Activated naive CD4-positive, alpha-beta T cell treated with Interleukin-2 at 50 U/mL for 16 hours (primary cell): Measurements from ENCODE around the gene CEBPG.
A peak's percentile ranks its signal among the peaks of the same experiment; 100 is the strongest.

Experiments
- DNase-seq: peaks from one replicate; pipeline ENCODE4 v3.0.0-alpha.2; 2020

CEBPG gene

DNA sequence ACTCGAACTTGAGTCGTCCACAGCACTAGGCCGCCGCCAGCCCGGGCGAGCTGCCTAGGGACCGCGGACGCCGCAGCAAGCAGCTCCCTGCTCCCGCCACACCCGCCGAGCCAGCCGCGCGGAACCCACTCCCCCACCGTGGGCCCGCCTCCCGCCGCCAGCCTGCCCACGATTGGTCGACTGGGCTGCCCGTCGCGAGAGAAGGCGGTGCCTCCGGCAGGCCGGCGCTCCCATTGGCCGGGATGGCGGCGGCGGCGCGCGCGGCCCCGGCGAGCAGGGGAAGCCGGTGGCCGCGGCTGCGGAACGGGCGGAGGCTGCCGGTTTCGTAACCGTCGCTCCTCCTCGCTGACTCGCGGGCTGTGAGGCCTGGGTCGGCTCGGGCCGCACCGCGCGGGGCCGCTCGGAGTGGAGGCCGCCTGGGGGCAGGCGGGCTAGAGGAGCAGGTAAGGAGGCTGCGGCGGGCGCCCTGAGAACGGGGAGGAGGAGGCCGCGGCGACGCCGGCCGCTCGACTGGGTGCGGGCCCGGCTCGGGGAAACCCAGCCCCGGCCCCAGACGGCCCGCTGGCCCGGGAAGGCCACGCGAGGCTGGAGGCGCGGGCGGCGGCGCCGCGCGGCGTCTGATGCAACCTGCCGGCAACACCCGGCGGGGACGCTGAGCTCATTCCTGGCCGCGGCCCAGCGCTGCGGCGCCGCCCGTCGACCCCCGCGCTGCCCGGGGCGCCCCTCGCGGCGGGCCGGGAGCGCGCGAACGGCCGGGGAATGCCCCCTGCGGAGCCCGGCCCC, at the start of gene CEBPG:
Gene CEBPG, plus strand, starts transcription at position 257 of the 783 bp plus-strand sequence. CDS start 5,531 bp downstream, outside the sequence.
- DNase-seq: peak; percentile 94

DNA sequence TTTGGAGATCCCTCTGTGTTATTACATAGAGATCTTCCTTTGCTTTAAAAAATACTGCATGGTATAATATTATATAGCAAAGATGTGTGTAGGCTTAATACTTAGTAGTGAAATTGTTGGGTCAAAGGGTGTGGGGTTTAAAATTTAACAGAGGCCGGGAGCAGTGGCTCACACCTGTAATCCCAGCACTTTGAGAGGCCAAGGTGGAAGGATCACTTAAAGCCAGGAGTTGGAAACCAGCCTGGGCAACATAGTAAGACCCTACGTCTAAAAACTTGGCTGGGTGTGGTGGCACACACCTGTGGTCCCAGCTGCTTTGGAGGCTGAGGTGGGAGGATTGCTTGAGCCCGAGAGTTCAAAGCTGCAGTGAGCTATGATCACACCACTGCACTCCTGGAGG, 48.9 kb upstream of the CEBPG start:
- no peak for DNase-seq

DNA sequence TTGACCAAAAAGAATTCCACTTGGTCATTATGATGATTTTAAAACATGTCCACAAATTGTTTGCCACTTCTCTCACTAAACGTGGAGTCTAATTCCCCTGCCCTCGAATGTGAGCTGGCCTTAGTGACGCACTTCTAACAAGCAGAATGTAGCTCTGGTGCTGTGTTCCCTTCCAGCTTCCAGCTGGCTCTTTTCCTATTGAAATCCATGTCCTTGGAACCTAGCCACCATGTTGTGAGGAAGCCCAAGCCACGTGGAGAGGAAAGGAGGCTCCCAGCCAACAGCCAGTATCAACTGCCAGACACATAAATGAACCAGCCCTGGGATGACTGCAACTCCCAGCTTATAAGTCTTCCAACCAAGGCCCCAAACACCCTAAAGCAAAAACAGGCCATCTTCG, 47.6 kb upstream of the CEBPG start:
- DNase-seq: no peak

DNA sequence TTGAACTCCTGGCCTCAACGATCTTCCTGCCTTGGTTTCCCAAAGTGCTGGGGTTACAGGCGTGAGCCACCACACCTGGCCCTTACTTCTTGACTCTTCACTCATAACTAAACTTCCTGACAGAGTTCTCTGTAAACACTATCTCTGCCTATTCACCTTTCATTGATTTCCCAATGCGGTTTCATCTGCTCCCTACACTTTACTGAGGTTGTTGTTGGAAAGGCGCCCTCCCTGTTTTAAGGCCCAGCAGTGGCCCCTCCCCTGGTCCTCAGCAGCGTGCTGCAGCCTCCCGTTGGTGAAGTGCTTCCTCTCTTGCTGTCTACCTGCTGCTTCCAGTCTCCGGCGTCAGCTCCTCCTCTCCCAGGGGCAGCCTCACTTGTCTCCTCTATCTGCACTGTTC, 44.4 kb upstream of the CEBPG start:
- DNase-seq: no peak

DNA sequence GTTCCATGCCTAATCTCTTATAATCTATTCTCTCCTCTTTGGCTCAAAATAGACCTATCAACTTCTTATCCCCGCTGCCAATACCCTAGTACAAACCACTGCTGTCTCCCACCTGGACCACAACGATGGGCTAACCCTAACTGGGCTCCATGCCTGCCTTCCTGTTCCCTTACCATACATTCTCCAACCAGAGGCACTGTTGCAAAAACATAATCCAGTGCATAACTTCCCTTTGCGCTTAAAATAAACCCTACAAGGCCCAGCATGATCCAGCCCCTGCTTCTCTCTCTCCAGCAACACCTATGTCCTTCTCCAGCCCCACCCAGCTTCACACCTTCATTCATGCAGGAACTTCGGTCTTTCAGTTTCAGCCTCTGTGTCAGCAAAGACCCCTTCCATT, 43.8 kb upstream of the CEBPG start:
- DNase-seq: no peak

DNA sequence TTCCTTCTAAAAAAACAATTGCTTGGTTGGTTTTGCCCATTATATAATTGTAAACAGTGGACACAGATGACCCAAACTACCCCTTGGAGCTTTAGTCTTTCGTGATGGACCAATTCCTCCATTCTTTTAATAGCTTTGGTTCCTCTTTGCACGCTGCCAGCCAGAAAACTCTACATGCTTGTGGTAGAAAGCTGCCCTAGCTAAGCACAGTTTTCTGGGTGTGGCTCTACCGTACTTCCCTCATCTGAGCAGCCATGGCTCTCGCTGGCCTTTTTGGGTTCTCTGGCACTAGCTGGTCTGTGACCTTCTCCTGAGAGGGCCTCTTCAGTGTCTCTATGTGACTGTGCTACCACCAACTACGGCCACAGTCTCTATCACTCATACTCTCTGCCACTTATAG, 41.3 kb upstream of the CEBPG start:
- no peak for DNase-seq

DNA sequence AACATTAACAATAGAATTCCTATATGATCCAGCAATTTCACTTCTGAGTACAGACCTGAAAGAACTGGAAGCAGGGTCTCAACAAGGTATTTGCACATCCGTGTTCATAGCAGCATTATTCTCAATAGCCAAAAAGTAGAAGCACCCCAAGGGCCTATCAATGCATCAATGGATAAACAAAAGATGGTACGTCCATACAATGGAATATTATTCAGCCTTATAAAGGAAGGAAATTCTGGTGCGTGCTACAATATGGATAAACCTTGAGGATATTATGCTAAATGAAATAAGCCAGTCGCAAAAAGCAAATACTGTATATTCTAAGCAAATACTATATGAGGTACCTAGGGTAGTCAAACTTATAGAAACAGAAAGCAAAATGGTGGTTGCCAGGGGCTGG, 40.4 kb upstream of the CEBPG start:
- DNase-seq: no peak

DNA sequence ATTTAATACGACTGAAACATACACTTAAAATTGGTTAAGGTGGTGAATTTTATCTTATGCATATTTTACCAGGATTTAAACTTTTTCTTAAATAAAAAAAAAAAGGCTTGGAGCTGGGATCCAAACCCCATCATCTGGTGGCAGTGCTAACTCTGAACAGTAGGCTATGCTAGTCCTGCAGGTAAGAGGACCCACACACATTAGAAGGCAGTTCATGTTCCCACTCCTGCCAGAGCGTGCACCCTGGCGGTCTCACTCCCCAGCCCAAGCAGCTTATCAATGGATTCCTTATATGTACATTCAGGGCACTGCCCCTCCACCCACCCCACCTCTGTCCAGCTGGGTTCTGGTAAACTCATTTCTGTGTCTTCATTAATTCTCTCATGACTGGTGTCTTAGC, 39.9 kb upstream of the CEBPG start:
- no peak for DNase-seq

DNA sequence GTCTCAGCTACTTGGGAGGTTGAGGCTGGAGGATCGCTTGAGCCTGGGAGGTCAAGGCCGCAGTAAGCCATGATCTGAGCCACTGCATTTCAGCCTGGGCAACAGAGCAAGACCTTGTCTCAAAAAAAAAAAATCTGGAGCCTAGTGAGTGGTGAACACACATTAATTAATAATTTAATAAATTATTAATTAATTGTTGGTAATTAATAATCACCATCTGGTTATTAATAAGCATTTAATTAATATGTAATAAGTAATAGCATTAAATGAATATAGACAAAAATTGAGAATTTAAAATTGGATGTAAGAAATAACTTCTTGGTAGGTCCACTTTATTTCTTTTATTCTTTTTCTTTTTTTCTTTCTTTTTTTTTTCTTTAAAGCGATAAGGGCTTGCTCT, 39.2 kb upstream of the CEBPG start:
- no peak for DNase-seq

DNA sequence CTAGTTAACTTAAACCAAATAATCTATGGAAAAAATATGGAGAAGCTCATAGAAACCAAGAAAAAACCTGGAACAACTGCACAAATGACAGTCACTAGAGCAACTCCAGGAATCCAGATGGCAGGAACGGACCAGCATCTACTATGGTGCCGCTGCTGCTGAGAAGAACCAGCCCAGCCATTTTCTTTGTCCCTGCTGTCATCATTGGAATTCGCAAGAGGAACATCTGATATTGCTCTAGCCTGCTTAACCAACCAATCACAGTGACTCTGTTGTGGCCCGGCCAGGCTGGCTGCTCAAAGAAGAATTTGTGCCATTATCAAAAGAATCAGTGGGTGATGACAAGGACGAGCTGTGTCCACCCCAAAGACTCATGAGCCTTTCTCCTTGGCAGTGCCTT, 38.1 kb upstream of the CEBPG start:
- DNase-seq: no peak

DNA sequence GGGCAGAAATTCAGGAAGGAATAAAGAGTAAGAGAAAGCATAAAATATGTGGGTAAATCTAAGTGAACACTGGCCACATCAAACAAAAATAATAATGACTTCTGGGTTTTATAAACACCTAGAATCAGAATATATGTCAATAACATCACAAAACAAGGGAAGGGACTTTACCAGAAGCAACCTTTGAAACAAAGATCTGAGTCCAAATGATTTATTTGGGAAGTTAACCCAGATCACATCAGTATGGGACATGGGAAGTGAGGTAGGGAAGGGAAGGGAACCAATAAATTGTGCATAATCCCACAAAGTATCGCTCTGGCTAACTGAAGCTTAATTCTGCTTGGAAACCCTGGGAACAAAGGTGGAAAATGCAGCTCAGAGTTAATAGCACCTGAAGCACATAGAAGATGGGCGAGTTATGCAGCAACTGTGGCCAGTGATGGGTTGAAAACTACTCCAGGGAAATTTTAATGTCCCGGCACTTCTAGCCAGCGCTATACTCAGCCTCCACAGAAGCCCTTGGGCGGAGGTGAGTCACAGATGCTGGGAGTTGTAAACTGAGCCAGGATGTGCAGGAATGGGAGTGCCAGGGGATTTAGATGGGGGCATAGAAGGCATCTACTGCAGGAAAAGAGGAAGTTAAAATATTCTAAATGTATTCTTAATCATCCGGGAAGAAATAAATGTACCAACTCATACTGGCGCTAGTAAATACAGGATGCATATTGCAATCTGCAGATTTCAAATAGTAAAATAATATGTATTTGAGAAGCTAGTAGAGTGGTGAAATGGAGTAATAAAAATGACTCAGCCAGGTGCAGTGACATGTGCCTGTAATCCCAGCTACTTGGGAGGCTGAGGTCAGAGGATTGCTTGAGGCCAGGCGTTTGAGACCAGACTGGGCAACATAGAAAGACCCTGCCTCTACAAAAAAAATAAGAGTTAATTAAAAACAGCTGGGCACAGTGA, 34.2 kb upstream of the CEBPG start:
- DNase-seq: no peak

DNA sequence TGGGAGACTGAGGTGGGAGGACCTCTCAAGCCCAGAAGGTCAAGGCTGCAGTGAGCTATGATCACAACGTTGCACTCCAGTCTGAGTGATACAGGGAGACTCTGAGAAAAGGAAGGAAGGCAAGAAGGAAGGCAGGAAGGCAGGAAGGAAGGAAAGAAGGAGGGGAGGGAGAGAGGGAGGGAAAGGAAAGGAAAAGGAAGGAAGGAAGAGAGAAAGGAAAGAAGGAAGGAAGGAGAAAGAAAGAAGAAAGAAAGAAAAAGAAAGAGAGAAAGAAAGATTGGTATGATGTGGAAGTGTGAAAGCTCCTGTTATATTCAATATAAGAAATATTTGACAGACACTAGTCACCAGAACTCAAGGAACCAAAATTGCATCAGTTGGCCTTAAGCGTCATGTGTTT, 32.5 kb upstream of the CEBPG start:
- DNase-seq: no peak

DNA sequence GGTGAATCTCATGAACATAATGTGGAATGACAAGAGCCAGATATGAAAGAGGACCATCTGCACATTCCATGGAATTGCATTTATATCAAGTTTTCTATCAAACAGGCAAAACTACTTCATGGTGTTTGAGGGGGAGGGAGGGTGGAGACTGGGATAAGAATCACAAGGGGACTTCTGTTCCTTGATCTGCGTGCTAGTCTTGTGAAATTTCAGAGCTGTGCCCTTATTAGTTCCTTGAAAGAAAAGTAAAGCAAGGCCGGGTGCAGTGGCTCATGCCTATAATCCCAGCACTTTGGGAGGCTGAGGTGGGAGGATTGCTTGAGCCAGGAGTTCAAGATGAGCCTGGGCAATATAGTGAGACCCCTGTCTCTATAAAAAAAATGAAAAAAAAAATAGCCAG, 30.2 kb upstream of the CEBPG start:
- DNase-seq: no peak

DNA sequence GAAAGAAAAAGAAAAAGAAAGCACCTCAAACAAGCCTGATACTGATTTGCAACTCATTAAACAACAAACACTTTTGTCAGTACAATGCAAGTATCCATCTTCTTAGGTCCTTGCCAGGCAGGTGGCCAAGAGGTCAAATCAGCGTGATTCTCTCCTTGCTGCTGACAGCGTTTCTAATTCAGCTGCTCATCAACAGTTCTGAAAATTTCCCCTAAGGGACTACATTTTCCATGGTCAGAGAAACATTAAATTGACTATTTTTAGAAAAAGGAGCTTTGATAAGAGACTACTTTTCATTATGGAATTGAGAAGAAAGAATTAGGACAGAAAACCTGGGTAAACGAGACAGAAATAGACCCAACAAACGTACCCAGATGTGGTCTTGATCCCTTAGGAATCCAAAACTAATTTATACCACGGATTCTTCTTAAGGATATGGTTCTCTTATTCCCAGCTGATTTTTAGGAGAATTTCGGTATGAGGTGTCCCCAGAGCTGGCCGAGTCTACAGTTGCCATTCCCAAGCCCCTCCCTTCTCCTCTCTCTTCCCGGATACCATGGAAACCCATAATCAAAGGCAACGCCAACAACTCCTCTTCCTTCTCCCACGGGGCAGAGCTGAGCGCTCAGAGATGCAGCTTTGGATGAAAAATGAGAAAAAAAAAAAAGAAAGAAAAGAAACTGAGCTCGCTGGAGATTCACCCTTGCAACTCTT, 29.5 kb upstream of the CEBPG start:
- DNase-seq: no peak

DNA sequence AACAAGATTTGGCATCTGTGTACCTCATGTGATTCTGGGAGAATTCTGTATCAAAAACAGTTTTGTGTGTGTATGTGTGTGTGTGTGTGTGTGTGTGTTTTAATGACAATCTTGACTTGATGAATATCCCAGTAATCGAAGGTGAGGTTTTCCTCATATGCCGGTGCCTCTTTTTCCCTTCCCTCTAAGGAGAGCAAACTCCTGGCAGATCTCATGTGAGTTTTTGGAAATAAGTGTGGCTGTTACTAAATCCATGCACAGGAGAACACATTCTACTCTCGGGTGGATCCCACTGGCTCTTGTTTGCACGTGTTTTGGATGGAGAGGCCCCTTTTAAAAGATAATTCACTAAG, 29.0 kb upstream of the CEBPG start:
- DNase-seq: no peak

DNA sequence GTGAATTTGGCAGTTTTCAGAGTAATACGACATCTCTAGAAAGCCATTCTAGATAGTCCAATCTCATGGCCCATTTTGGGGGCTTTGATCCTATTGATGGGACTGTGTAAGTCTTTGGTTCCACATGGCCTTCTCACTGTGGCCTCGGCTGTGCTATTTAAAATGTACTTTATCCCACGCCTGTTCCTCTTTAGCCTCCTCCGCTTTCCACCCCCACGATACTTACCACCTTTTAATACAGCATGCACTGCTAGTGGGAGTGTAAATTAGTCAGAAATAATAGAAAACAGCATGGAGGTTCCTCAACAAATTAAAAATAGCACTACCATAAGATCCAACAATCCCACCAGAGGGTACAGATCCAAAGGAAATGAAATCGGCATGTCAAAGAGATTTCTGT, 28.3 kb upstream of the CEBPG start:
- DNase-seq: no peak

DNA sequence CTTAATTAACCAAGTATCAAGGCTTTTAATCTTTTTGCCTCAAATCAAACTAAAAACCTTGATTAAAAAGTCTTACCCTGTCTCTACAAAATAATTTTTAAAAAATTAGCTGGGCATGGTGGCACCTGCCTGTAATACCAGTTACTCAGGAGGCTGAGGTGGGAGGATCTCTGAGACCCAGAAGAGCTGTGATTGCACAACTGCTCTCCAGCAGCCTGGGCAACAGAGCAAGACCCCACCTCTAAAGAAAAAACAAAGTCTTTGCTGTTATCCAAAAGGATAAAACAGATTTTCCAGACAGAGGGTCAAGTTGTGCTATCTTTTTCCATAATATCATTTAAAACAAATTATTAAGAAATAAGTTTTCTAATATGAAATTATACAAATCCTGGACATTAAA, 26.8 kb upstream of the CEBPG start:
- no peak for DNase-seq

DNA sequence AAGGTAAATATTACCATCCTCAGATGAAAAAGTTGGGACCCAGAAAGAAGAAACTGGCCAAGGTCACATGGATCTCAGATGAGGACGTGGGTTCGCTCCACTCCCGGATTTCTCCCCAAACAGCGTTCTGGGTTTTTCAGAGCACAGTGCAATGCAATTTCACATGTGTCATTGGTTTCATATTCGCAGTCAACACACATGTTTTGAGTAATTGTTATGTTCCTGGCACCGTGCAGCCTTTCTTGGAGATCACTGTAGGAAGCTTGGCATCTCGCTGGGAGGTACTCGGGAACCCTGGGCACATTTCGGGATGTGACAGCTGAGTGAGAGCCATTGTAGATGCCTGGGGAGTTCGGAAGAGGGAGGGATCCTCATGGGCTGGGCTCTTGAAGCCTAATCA, 26.2 kb upstream of the CEBPG start:
- DNase-seq: no peak

DNA sequence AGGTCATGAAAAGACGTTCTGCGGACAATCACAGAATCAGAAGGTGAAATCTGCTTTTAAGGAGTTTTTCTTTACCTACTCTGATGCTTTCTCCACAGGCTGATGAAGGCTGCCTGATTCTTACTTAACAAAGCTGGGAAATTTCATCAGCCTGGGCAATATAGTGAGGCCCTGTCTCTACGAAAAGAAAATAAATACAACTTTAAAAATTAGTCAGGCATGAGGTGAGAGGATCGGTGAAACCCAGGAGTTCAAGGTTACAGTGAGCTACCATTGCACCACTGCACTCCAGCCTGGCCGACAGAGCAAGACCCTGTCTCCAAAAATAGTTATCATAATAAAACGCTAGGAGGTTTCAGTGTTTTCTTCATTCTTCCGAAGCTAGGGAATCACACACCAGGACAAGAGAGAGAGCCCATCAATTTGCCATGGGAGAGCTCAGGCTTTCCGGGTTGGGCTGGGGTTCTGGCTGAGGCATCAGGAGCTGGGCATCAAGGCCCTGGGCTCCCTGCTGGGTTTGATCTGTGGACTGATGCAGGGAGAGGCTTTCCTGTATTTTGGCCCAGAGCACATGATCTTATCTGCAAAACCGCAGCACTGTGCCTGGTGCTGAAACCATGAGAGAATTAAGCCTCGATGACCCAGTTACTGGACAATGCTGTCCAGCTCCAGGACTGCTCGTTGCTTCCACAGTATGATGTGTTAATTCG, 25.1 kb upstream of the CEBPG start:
- DNase-seq: no peak

DNA sequence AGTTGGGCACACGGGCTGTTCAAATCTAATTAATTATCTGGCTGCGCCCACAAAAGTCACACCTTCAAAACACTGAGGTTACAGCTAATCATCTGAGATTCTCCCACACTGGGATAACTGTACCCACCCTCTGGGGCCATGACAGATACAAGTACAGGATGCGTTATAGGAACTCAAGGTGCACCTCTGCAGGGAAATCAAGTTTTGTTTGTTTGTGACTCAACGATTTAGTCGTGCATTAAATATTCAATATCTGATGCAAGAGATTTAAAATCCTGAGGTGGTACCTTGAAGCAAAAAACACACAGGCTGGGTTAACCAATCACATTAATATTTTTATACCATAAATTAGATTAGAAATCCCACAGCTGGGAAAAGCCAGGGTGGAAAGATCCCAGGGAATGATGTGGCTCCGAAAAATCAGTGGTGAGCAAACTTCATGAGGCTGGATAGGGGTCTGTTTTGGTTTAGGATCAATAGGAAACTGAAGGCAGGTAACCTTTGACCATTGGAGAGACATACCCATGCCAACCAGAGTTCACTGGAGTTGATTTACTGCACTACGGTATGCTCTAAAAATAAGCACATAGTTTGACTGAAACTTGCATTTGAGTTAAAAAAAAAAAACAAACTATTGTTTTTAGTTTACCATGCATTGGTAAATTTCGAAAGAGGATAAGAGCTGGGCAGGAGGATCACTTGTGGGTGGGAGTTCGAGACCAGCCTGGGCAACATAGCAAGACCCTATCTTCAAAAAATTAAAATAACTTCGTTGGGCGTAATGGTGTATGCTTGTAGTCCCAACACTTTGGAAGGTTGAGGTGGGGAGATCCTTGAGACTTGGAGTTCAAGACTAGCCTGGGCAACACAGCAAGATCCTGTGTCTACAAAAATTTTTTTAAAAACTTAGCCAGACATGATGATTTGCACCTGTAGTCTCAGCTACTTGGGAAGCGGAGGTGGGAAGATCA, 23.9 kb upstream of the CEBPG start:
- DNase-seq: no peak

DNA sequence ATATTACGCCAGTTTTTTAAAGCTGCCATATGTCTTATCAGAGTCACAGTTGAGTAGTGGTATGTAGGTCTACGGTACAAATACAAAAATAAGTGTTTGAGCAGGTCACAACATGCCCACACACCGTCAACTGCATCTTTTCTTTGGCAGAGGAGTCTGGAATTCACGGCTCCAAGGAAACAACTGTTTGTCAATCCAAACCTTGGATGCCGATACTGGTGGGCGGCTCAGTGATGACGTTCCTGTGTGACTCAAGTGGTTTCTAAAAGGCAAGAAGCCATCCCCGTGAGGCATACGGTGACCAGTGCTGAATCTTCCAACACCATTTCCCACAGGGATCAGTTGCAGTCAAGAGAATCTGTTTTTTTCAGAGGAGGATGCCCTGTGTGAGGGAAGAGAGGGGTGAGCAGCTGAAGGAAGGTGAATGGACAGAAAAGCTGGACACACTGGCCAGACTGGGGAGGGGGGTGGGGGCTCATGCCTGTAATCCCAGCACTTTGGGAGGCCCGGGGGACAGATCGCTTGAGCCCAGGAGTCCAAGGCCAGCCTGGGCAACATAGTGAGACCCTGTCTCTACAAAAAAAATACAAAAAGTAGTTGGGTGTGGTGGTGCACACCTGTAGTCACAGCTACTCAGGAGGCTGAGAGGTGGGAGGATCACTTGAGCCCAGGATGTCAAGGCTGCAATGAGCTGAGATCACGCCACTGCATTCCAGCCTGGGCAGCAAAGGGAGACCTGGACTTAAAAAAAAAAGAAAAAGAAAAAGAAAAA, 22.8 kb upstream of the CEBPG start:
- DNase-seq: no peak
